Calu3 (cell line): ENCODE data around the gene TXNIP. TPM values are rescaled to one million over a fixed set of nuclear protein-coding genes. Genes with fewer than 3 reads are reported as not detected.
A peak's percentile ranks its signal among the peaks of the same experiment; 100 is the strongest.

Source experiments
- BruUV-seq: library from RNA; stranded (reverse); fragments of 400-500 nt; replicated peaks from 2 replicates; lab custom pipeline; 2021; lab: Mats Ljungman, UMichigan
- CTCF ChIA-PET: fragments of 300-600 bp; sonication (Branson Sonifier 250); formaldehyde crosslinking; loops from one replicate; lab custom pipeline; 2022; ENCODE audit warnings: antibody characterized with exemption; lab: Charles Lee
- DNase-seq: peaks from one replicate; pipeline ENCODE4 v3.0.0; 2022
- H3K27ac Mint-ChIP-seq: one replicate; pipeline ENCODE4 v1.8.0; 2022; ENCODE audit warnings: mixed read lengths; ENCODE audit not compliant: unreplicated experiment
- H3K27me3 Mint-ChIP-seq: one replicate; pipeline ENCODE4 v1.8.0; 2022; ENCODE audit warnings: mixed read lengths; ENCODE audit not compliant: unreplicated experiment
- H3K36me3 Mint-ChIP-seq: one replicate; pipeline ENCODE4 v1.8.0; 2022; ENCODE audit warnings: mild to moderate bottlenecking, moderate library complexity, mixed read lengths; ENCODE audit not compliant: insufficient read depth, unreplicated experiment
- H3K4me1 Mint-ChIP-seq: one replicate; pipeline ENCODE4 v1.8.0; 2022; ENCODE audit warnings: mild to moderate bottlenecking, low read depth, mixed read lengths; ENCODE audit not compliant: unreplicated experiment
- H3K4me3 Mint-ChIP-seq: one replicate; pipeline ENCODE4 v1.8.0; 2022; ENCODE audit warnings: mild to moderate bottlenecking, low read depth, moderate library complexity, mixed read lengths; ENCODE audit not compliant: unreplicated experiment
- H3K9me3 Mint-ChIP-seq: one replicate; pipeline ENCODE4 v1.8.0; 2022; ENCODE audit warnings: low read depth, mixed read lengths; ENCODE audit not compliant: unreplicated experiment
- intact Hi-C: fragments of 100-400 bp; cut with micrococcal nuclease; formaldehyde crosslinking; loops from one replicate; pipeline ENCODE4 v1.10.0; 2022; ENCODE audit not compliant: unreplicated experiment
- total RNA-seq: library from RNA; stranded (reverse); gene quantifications from 2 replicates; pipeline ENCODE4 v1.2.3, GENCODE V29; 2022
- TF ChIP-seq, protein P1 (sequence below): fragments of 200-600 bp; IDR thresholded peaks from one replicate; pipeline ENCODE4 v1.8.0; 2022; ENCODE audit warnings: antibody characterized with exemption; ENCODE audit not compliant: unreplicated experiment

Gene TXNIP
- total RNA-seq, 1 experiment from 2014 or later, result 18.5 TPM

DNA sequence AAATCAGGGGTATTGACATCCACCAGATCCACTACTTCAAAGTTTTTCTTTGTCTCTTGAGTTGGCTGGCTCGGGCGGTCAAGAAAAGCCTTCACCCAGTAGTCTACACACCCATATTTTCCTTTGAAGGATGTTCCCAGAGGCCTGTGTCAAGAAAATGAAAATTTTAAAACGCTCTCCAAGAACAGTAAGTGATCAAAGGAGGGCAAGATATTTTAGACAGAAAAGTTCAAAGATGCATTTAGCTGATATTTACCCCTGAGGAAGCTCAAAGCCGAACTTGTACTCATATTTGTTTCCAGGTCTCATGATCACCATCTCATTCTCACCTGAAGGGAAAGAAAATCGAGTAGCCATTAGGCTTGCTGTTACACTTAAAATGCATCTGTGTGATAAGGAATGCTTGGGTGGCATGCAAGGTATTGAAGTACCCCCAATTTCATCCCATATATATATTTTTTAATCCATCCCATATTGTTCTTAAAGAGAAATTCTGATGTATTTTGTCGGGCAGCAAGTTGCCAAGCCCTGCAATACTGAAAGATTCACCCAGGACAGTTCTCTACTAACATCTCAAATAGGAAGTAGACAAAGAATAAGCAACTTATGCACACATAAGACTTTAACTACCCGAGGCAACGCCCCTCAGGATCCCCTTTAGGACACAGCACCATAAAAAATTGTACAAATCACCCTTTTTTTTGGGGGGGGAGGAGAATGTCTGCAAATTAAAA lies 1.1 kb downstream of the TXNIP start:
- no peaks in the 10 kb centered on the region for H3K27me3 Mint-ChIP-seq
- BruUV-seq, result no TSS peak
- H3K9me3 Mint-ChIP-seq, result no peaks in the 10 kb centered on the region
- no peak for DNase-seq
- intact Hi-C loops, result no loop called here
- H3K4me1 Mint-ChIP-seq, result peaks cover 52% of the 10 kb centered on the region
- H3K4me3 Mint-ChIP-seq, result peak overlapping the region; percentile 78
- H3K27ac Mint-ChIP-seq, result no peak overlapping the region
- TF ChIP-seq, protein P1, sequence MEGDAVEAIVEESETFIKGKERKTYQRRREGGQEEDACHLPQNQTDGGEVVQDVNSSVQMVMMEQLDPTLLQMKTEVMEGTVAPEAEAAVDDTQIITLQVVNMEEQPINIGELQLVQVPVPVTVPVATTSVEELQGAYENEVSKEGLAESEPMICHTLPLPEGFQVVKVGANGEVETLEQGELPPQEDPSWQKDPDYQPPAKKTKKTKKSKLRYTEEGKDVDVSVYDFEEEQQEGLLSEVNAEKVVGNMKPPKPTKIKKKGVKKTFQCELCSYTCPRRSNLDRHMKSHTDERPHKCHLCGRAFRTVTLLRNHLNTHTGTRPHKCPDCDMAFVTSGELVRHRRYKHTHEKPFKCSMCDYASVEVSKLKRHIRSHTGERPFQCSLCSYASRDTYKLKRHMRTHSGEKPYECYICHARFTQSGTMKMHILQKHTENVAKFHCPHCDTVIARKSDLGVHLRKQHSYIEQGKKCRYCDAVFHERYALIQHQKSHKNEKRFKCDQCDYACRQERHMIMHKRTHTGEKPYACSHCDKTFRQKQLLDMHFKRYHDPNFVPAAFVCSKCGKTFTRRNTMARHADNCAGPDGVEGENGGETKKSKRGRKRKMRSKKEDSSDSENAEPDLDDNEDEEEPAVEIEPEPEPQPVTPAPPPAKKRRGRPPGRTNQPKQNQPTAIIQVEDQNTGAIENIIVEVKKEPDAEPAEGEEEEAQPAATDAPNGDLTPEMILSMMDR, result no peak
- CTCF ChIA-PET, result interaction anchor here (1.5 kb wide), 1 partner anchor 104 kb away, joined by 3 read pairs; no protein-coding TSS in a partner anchor
- peaks cover 12% of the 10 kb centered on the region for H3K36me3 Mint-ChIP-seq

DNA sequence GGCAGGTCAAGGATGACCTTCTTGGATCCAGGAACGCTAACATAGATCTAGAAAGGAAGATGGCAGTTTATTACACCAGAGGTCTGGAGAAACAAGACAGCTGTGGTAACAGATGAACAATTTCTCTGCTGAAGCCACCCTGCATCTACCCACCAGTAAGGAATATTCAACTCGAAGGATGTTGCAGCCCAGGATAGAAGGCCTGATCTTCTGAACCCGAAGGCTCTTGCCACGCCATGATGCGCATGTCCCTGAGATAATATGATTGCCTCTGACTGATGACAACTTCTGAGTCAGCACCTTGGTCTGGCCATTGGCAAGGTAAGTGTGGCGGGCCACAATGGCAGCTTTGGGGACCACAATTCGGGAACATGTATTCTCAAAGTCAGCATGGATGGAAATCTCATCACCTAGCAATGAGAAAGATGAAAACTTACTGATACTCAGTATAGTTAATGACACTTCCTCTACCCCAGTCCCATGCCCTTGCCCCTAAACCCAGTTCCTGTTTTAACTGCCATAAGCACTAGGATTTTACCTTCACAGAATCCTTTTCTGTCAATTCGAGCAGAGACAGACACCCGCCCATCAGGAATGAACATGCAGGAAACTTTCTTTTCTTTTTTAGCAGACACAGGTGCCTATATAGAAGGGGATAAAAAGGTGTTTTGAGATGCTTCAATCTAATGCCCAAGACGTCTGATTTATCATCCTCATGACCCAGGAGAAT lies 1.8 kb downstream of the TXNIP start:
- TF ChIP-seq, protein P1, result no peak
- CTCF ChIA-PET, result no interaction called here
- H3K27me3 Mint-ChIP-seq, result no peaks in the 10 kb centered on the region
- no TSS peak for BruUV-seq
- no peak overlapping the region for H3K27ac Mint-ChIP-seq
- H3K4me1 Mint-ChIP-seq, result peaks cover 47% of the 10 kb centered on the region
- no peak overlapping the region for H3K4me3 Mint-ChIP-seq
- DNase-seq, result no peak
- intact Hi-C loops, result no loop called here
- no peaks in the 10 kb centered on the region for H3K9me3 Mint-ChIP-seq
- H3K36me3 Mint-ChIP-seq, result peaks cover 12% of the 10 kb centered on the region

DNA sequence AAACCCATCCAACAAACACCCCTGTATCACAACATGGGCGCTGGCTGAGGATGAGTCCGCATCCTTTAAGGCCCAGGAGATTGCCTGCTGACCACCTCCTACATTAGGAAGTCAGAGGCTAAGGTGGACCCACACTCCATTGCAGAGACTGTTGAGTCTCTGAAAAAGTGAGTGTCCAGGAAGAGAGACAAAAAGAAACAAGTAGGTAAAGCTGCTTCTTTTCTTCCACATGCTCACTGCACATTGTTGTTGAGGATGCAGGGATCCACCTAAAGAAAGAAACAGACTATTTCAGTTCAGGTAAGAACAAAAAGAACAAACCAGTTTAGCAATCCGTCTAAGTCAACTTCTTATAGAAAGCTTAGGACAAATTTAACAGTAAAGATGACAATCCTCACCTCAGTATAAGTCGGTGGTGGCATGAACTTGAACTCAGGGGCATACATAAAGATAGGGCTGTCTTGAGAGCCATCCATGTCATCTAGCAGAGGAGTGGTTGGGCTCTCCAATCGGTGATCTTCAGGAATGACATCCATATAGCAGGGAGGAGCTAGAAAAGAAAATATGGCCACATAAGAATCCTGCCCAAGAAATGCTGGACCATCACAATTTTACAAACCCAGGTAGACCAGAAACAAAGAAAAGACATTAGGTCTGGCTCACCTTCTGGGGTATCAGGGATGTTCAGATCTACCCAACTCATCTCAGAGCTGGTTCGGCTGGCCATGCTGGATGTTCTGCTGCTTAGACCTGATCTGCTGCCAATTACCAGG lies 2.6 kb downstream of the TXNIP start:
- TF ChIP-seq, protein P1, result no peak
- no peak overlapping the region for H3K27ac Mint-ChIP-seq
- H3K36me3 Mint-ChIP-seq, result peaks cover 12% of the 10 kb centered on the region
- CTCF ChIA-PET, result no interaction called here
- intact Hi-C loops, result no loop called here
- peaks cover 41% of the 10 kb centered on the region for H3K4me1 Mint-ChIP-seq
- no peaks in the 10 kb centered on the region for H3K27me3 Mint-ChIP-seq
- H3K4me3 Mint-ChIP-seq, result no peak overlapping the region
- H3K9me3 Mint-ChIP-seq, result no peaks in the 10 kb centered on the region
- no TSS peak for BruUV-seq
- DNase-seq, result no peak

DNA sequence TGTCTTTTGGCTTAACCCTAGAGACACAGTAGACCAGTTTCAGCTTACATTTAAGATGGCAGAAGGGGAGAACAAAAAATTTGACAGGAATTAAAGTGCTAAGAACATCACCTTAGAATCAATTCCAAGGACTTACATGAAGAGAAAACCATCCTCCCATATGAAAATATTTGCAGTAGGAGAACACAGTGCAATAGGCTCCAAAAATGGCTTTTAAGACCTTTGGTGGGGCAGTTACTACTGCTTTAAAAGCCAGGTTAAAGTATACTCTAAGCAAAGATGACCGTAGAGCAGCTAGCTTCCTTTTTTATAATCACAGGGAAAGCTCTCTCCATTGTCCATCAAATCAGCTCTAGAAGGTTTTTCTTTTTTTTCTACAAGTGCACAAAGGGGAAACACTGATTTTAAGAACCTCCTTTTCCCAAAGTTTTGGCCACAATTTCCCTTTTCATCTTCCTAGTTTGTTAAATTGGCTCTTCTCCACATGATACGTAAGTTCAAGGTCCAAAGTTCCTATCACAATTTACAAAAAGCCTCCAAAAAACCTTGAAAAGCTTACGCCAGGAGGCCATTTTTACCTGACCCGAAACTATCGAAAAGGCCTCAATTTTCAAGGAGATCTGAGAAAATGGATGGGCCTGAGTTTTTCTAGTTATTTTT lies 3.3 kb downstream of the TXNIP start:
- BruUV-seq, result no TSS peak
- no peak overlapping the region for H3K27ac Mint-ChIP-seq
- no peak for DNase-seq
- TF ChIP-seq, protein P1, result no peak
- no peaks in the 10 kb centered on the region for H3K9me3 Mint-ChIP-seq
- H3K36me3 Mint-ChIP-seq, result peaks cover 12% of the 10 kb centered on the region
- no peaks in the 10 kb centered on the region for H3K27me3 Mint-ChIP-seq
- no peak overlapping the region for H3K4me3 Mint-ChIP-seq
- peaks cover 39% of the 10 kb centered on the region for H3K4me1 Mint-ChIP-seq
- CTCF ChIA-PET, result interaction anchor here (0.6 kb wide), 1 partner anchor 19 kb away, joined by 5 read pairs; no protein-coding TSS in a partner anchor
- intact Hi-C loops, result no loop called here
